GM12878 (cell line): ENCODE results near the gene PDE6G. TPM values are rescaled to one million over a fixed set of nuclear protein-coding genes. Genes with fewer than 3 reads are reported as not detected.

Experiments used
- ATAC-seq: fragments of 200-7000 bp; cut with Tn5 transposase; 3 replicates; pipeline ENCODE4 v1.9.1; 2020; ENCODE audit warnings: mild to moderate bottlenecking, moderate library complexity
- BruUV-seq: library from RNA; stranded (reverse); fragments of 400-500 nt; replicated peaks from 2 replicates; lab custom pipeline; 2021; lab: Mats Ljungman, UMichigan
- CTCF ChIA-PET: fragments of 300-600 bp; sonication (Branson Sonifier 250); formaldehyde crosslinking; extraction: SDS; loops from one replicate; lab custom pipeline; 2021; ENCODE audit warnings: inconsistent platforms; lab: Yijun Ruan, JAX
- POLR2A ChIA-PET: fragments of 350-600 bp; formaldehyde crosslinking; extraction: SDS; loops from one replicate; lab custom pipeline; 2021; ENCODE audit warnings: inconsistent platforms; lab: Charles Lee
- RAD21 ChIA-PET: fragments of 300-600 bp; sonication (Branson Sonifier 250); formaldehyde crosslinking; loops from one replicate; lab custom pipeline; 2023; ENCODE audit warnings: antibody characterized with exemption; ENCODE audit not compliant: unreplicated experiment; lab: Charles Lee
- SMC1A ChIA-PET: fragments of 300-600 bp; sonication (Branson Sonifier 250); formaldehyde crosslinking; loops from one replicate; lab custom pipeline; 2023; ENCODE audit not compliant: unreplicated experiment, uncharacterized antibody; lab: Charles Lee
- DNase-seq: peaks from one replicate; pipeline ENCODE4 v3.0.0-alpha.2; 2011; ENCODE audit warnings: low read depth, low spot score
- FAIRE-seq: peaks from 3 replicates; lab custom pipeline; 2011; peaks lifted over from hg19 to GRCh38; lab: Jason Lieb, UNC
- H2AFZ ChIP-seq: 2 replicates; pipeline ENCODE4 v1.6.0; 2011; ENCODE audit warnings: low read depth, low read length, control low read depth; ENCODE audit not compliant: control insufficient read depth
- H3K27ac ChIP-seq: 2 replicates; pipeline ENCODE4 v1.5.1; 2011; ENCODE audit warnings: control low read depth; ENCODE audit not compliant: control insufficient read depth, insufficient read depth
- H3K27me3 ChIP-seq, 2 experiments: replicated peaks in 1 of 2; 2 replicates each; pipeline versions ENCODE4 v1.6.0 to v1.6.1; 2011; ENCODE audit warnings: low read length in 1 of 2; ENCODE audit not compliant: control insufficient read depth in 2 of 2, insufficient read depth in 2 of 2
- H3K36me3 ChIP-seq, 2 experiments: 2 replicates each; pipeline ENCODE4 v1.5.1; 2011; ENCODE audit warnings: low read length in 1 of 2; ENCODE audit not compliant: control insufficient read depth in 2 of 2, insufficient read depth in 2 of 2
- H3K4me1 ChIP-seq: 2 replicates; pipeline ENCODE4 v1.6.1; 2011; ENCODE audit warnings: mild to moderate bottlenecking, low read length, moderate library complexity, mixed read lengths; ENCODE audit not compliant: control insufficient read depth, insufficient read depth
- H3K4me2 ChIP-seq: 2 replicates; pipeline ENCODE4 v1.6.0; 2011; ENCODE audit warnings: control low read depth; ENCODE audit not compliant: control insufficient read depth, insufficient read depth
- H3K4me3 ChIP-seq: fragments of 200-600 bp; sonication (generic); 2 replicates; pipeline ENCODE4 v1.5.1; 2016
- H3K79me2 ChIP-seq: 2 replicates; pipeline ENCODE4 v1.6.0; 2011; ENCODE audit warnings: low read length; ENCODE audit not compliant: control insufficient read depth, insufficient read depth
- H3K9ac ChIP-seq: 2 replicates; pipeline ENCODE4 v1.8.0; 2011; ENCODE audit warnings: low read length, control low read depth, mixed read lengths; ENCODE audit not compliant: control insufficient read depth, insufficient read depth
- H3K9me3 ChIP-seq: replicated peaks from 3 replicates; pipeline ENCODE4 v1.5.1; 2011; ENCODE audit warnings: mild to moderate bottlenecking, low read length; ENCODE audit not compliant: control insufficient read depth, insufficient read depth
- H4K20me1 ChIP-seq: 2 replicates; pipeline ENCODE4 v1.6.0; 2011; ENCODE audit not compliant: control insufficient read depth, insufficient read depth
- NFYA ChIP-seq: IDR thresholded peaks from 2 replicates; pipeline ENCODE4 v1.6.1; 2011; ENCODE audit warnings: low read depth, mild to moderate bottlenecking, low read length, improper control_type of control experiment, borderline replicate concordance
- RBBP5 ChIP-seq: fragments of 200-600 bp; sonication (generic); conservative IDR thresholded peaks from 2 replicates; pipeline ENCODE4 v1.6.1; 2016
- STAT1 ChIP-seq: fragments of 450-650 bp; conservative IDR thresholded peaks from 2 replicates; pipeline ENCODE4 v1.6.1; 2014; ENCODE audit warnings: antibody characterized with exemption, mild to moderate bottlenecking
- ZBTB4 ChIP-seq: fragments of 450-650 bp; formaldehyde crosslinking; IDR thresholded peaks from 2 replicates; pipeline ENCODE4 v1.4.0; 2022; ENCODE audit warnings: mild to moderate bottlenecking, moderate library complexity
- WGBS: methylation state at CpG from one replicate; pipeline ENCODE4 v1.1.6; 2016; ENCODE audit warnings: low lambda C conversion rate; ENCODE audit not compliant: insufficient replicate concordance, insufficient coverage; ENCODE audit errors: missing lambda C conversion rate; 5-methylcytosine and 5-hydroxymethylcytosine counted together
- in situ Hi-C: fragments of 300-500 bp; cut with MboI; formaldehyde crosslinking; loops from 9 replicates; pipeline ENCODE4 v1.14.3; 2018; ENCODE audit warnings: mixed read lengths
- intact Hi-C: fragments of 100-400 bp; cut with micrococcal nuclease; formaldehyde crosslinking; loops from one replicate; pipeline ENCODE4 v1.14.2; 2022; ENCODE audit not compliant: unreplicated experiment
- polyA plus RNA-seq, 11 experiments: library from polyadenylated mRNA; depleted of rRNA in 4 of 11; unstranded in 6 of 11; stranded (reverse) in 5 of 11; fragments of >200 nt; fragmentation: Nextera tagmentation in 4 of 11; fragmentation: Illumina TruSeq in 1 of 11; extraction: Ambion mirVana in 4 of 11; extraction: Trizol in 1 of 11; gene quantifications; 1 replicate in 1 of 11; 2 replicates in 10 of 11; pipeline versions ENCODE4 v1.2.1 to v1.2.3, GENCODE V29; 2011 to 2016; ENCODE audit warnings: inconsistent platforms in 2 of 11, missing spikeins in 2 of 11, low read depth in 1 of 11
- total RNA-seq, 4 experiments: library from RNA; depleted of rRNA in 3 of 4; stranded (reverse); fragments of >200 nt in 3 of 4; fragmentation: Illumina TruSeq in 1 of 4; extraction: Trizol in 1 of 4; gene quantifications; 2 replicates each; pipeline versions ENCODE4 v1.2.1 to v1.2.3, GENCODE V29; 2013 to 2021
- TF ChIP-seq, protein P1 (sequence below): fragments of 450-650 bp; IDR thresholded peaks from 2 replicates; pipeline ENCODE4 v1.6.1; 2017; ENCODE audit warnings: antibody characterized with exemption, mild to moderate bottlenecking, moderate library complexity

PDE6G gene
- total and polyA plus RNA-seq, 10 of the 15 experiments (the other 5 are each of a cell fraction or from before 2014, with no cell fraction given) = 0.55 to 12.1 (median 4.3) TPM

- FAIRE-seq (no peak), DNase-seq (no peak), ATAC-seq (no peak)
- no peak overlapping the region for H3K9ac ChIP-seq
- no TSS peak for BruUV-seq
- SMC1A ChIA-PET = no interaction called here
- RAD21 ChIA-PET = no interaction called here
- TF ChIP-seq RBBP5 (no peak), STAT1 (no peak), NFYA (no peak), ZBTB4 (CRISPR knock-in tag) (no peak)
- TF ChIP-seq, protein P1, sequence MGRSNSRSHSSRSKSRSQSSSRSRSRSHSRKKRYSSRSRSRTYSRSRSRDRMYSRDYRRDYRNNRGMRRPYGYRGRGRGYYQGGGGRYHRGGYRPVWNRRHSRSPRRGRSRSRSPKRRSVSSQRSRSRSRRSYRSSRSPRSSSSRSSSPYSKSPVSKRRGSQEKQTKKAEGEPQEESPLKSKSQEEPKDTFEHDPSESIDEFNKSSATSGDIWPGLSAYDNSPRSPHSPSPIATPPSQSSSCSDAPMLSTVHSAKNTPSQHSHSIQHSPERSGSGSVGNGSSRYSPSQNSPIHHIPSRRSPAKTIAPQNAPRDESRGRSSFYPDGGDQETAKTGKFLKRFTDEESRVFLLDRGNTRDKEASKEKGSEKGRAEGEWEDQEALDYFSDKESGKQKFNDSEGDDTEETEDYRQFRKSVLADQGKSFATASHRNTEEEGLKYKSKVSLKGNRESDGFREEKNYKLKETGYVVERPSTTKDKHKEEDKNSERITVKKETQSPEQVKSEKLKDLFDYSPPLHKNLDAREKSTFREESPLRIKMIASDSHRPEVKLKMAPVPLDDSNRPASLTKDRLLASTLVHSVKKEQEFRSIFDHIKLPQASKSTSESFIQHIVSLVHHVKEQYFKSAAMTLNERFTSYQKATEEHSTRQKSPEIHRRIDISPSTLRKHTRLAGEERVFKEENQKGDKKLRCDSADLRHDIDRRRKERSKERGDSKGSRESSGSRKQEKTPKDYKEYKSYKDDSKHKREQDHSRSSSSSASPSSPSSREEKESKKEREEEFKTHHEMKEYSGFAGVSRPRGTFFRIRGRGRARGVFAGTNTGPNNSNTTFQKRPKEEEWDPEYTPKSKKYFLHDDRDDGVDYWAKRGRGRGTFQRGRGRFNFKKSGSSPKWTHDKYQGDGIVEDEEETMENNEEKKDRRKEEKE = no peak
- no peak overlapping the region for H2AFZ ChIP-seq
- WGBS = 87% methylated on average over 11 of the region's 11 CpGs
- peaks cover 7% of the 10 kb centered on the region for H3K4me1 ChIP-seq
- H3K4me2 ChIP-seq = no peak overlapping the region
- CTCF ChIA-PET = no interaction called here
- H4K20me1 ChIP-seq = peaks cover 5% of the 10 kb centered on the region; the same call in 1 of the 2 replicates
- H3K36me3 ChIP-seq = peaks cover 0 to 2% of the 10 kb centered on the region in 2 experiments; a peak in 2 of 4 replicates
- no peaks in the 10 kb centered on the region for H3K27me3 ChIP-seq
- H3K9me3 ChIP-seq = no peaks in the 10 kb centered on the region
- POLR2A ChIA-PET = no interaction called here
- H3K79me2 ChIP-seq = peaks cover 27% of the 10 kb centered on the region
- intact Hi-C loops = no loop called here
- H3K27ac ChIP-seq = no peak overlapping the region
- H3K4me3 ChIP-seq = no peak overlapping the region
- in situ Hi-C loops = no loop called here
These were observed 23.8 kb upstream of the PDE6G start for GRCh38 chr17:81680150-81680549.
